ENCODE results near the gene SLCO2B1. TPM values are rescaled to one million over a fixed set of nuclear protein-coding genes. Genes with fewer than 3 reads are reported as not detected.

SLCO2B1 gene
- total and polyA plus RNA-seq, 2 donors from 2014 or later: 8.9 to 117 TPM

GRCh38 chr11:75208446-75208845 lies 57.5 kb downstream of the SLCO2B1 start:
- no peak overlapping the region for H3K27ac ChIP-seq (ENCODE audit: low read depth in 2 of 2, low read length in 2 of 2)
- DNase-seq: no peak
- no peaks in the 10 kb centered on the region for H3K36me3 ChIP-seq (ENCODE audit: control insufficient read depth in 2 of 3, insufficient read depth in 3 of 3, low read length in 3 of 3)
- no peaks in the 10 kb centered on the region for H3K9me3 ChIP-seq (ENCODE audit: control insufficient read depth in 2 of 3, insufficient read depth in 1 of 3, low read length in 3 of 3)
- no peak overlapping the region for H3K4me3 ChIP-seq (ENCODE audit: low read length in 3 of 3)
- no peak overlapping the region for H3K9ac ChIP-seq (ENCODE audit: low read length in 3 of 3)
- H3K4me1 ChIP-seq (ENCODE audit: control insufficient read depth in 2 of 3, insufficient read depth in 2 of 3, low read depth in 1 of 3, low read length in 3 of 3): peaks cover 0 to 5% (median 3%) of the 10 kb centered on the region in 3 donors
- no peaks in the 10 kb centered on the region for H3K27me3 ChIP-seq (ENCODE audit: control insufficient read depth, insufficient read depth, low read length)
- FAIRE-seq: no peak
- TF ChIP-seq, protein P1, sequence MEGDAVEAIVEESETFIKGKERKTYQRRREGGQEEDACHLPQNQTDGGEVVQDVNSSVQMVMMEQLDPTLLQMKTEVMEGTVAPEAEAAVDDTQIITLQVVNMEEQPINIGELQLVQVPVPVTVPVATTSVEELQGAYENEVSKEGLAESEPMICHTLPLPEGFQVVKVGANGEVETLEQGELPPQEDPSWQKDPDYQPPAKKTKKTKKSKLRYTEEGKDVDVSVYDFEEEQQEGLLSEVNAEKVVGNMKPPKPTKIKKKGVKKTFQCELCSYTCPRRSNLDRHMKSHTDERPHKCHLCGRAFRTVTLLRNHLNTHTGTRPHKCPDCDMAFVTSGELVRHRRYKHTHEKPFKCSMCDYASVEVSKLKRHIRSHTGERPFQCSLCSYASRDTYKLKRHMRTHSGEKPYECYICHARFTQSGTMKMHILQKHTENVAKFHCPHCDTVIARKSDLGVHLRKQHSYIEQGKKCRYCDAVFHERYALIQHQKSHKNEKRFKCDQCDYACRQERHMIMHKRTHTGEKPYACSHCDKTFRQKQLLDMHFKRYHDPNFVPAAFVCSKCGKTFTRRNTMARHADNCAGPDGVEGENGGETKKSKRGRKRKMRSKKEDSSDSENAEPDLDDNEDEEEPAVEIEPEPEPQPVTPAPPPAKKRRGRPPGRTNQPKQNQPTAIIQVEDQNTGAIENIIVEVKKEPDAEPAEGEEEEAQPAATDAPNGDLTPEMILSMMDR (IDR thresholded peaks at IDR 0.05; ENCODE audit: borderline replicate concordance, extremely low read depth, insufficient read depth): no peak
- intact Hi-C loops (cut with DNase I): no loop called here

DNA sequence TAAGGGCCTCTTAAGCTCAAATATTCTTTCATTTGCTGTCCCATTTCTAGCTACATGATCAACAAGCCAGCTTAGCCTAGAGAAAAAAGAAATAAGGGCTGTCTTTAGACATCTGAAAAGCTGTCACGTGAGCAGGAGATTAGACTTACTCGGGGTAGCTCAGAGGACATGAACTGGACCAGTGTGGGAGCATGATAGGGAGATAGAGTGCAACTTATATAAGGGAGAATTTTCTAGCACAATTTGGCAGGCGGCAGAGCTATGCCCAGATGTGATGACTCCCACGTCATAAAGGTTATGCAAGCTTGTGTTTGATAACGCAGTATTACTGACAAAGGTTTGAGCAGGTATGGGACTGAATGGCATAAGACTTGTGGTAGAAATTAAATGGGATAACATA lies 61.5 kb downstream of the SLCO2B1 start:
- FAIRE-seq (no peak), DNase-seq (no peak)
- Histone ChIP-seq H3K27me3 (ENCODE audit: control insufficient read depth, insufficient read depth, low read length) (no peaks in the 10 kb centered on the region), H3K9me3 (ENCODE audit: control insufficient read depth in 2 of 3, insufficient read depth in 1 of 3, low read length in 3 of 3) (no peaks in the 10 kb centered on the region), H3K4me3 (ENCODE audit: low read length in 3 of 3) (no peak overlapping the region), H3K36me3 (ENCODE audit: control insufficient read depth in 2 of 3, insufficient read depth in 3 of 3, low read length in 3 of 3) (no peaks in the 10 kb centered on the region), H3K27ac (ENCODE audit: low read depth in 2 of 2, low read length in 2 of 2) (no peak overlapping the region), H3K4me1 (ENCODE audit: control insufficient read depth in 2 of 3, insufficient read depth in 2 of 3, low read depth in 1 of 3, low read length in 3 of 3) (no peaks in the 10 kb centered on the region), H3K9ac (ENCODE audit: low read length in 3 of 3) (no peak overlapping the region)
- intact Hi-C loops (cut with DNase I): no loop called here
- TF ChIP-seq, protein P1 (IDR thresholded peaks at IDR 0.05; ENCODE audit: borderline replicate concordance, extremely low read depth, insufficient read depth): no peak

GRCh38 chr11:75214411-75214821 lies 63.5 kb downstream of the SLCO2B1 start:
- no peak overlapping the region for H3K27ac ChIP-seq (ENCODE audit: low read depth in 2 of 2, low read length in 2 of 2)
- H3K36me3 ChIP-seq (ENCODE audit: control insufficient read depth in 2 of 3, insufficient read depth in 3 of 3, low read length in 3 of 3): no peaks in the 10 kb centered on the region
- TF ChIP-seq, protein P1 (IDR thresholded peaks at IDR 0.05; ENCODE audit: borderline replicate concordance, extremely low read depth, insufficient read depth): peak; percentile 18
- H3K27me3 ChIP-seq (ENCODE audit: control insufficient read depth, insufficient read depth, low read length): no peaks in the 10 kb centered on the region
- H3K9me3 ChIP-seq (ENCODE audit: control insufficient read depth in 2 of 3, insufficient read depth in 1 of 3, low read length in 3 of 3): no peaks in the 10 kb centered on the region
- no peaks in the 10 kb centered on the region for H3K4me1 ChIP-seq (ENCODE audit: control insufficient read depth in 2 of 3, insufficient read depth in 2 of 3, low read depth in 1 of 3, low read length in 3 of 3)
- no peak overlapping the region for H3K4me3 ChIP-seq (ENCODE audit: low read length in 3 of 3)
- H3K9ac ChIP-seq (ENCODE audit: low read length in 3 of 3): no peak overlapping the region
- DNase-seq (peak; percentile 89 to 96 (median 92)), FAIRE-seq (no peak)
- intact Hi-C loops (cut with DNase I): no loop called here

- DNase-seq: no peak
- no peaks in the 10 kb centered on the region for H3K4me1 ChIP-seq (ENCODE audit: control insufficient read depth in 2 of 3, insufficient read depth in 2 of 3, low read depth in 1 of 3, low read length in 3 of 3)
- H3K36me3 ChIP-seq (ENCODE audit: control insufficient read depth in 2 of 3, insufficient read depth in 3 of 3, low read length in 3 of 3): no peaks in the 10 kb centered on the region
- TF ChIP-seq, protein P1 (IDR thresholded peaks at IDR 0.05; ENCODE audit: borderline replicate concordance, extremely low read depth, insufficient read depth): no peak
- intact Hi-C loops (cut with DNase I): no loop called here
- H3K4me3 ChIP-seq (ENCODE audit: low read length in 3 of 3): no peak overlapping the region
- FAIRE-seq: no peak
- H3K9me3 ChIP-seq (ENCODE audit: control insufficient read depth in 2 of 3, insufficient read depth in 1 of 3, low read length in 3 of 3): no peaks in the 10 kb centered on the region
- no peak overlapping the region for H3K9ac ChIP-seq (ENCODE audit: low read length in 3 of 3)
- no peak overlapping the region for H3K27ac ChIP-seq (ENCODE audit: low read depth in 2 of 2, low read length in 2 of 2)
- no peaks in the 10 kb centered on the region for H3K27me3 ChIP-seq (ENCODE audit: control insufficient read depth, insufficient read depth, low read length)
Measured at GRCh38 chr11:75214843-75215242, 63.9 kb downstream of the SLCO2B1 start.
